ENCODE results near the gene ASH1L. TPM values are rescaled to one million over a fixed set of nuclear protein-coding genes. Genes with fewer than 3 reads are reported as not detected.

The ASH1L gene
- total RNA-seq, 1 experiment from 2014 or later, result 71.8 TPM

DNA sequence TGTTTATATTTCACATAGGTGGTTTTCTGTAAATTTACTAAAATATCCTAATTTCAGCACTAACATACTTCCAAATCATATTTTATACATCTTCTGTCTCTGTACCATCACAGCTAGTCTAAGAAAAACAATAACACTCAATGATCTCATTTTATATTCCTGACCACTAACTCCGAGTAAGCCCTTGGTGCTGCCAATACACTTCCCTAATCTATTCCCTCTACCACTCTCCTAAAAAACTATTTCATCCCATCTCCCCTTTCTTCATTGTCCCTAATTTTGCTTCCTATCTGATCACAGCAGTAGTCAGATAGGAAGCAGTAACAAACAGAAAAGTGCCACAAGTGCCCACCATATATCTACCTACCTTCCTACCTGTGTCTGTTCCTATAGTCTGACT, 36.2 kb downstream of the ASH1L start:
- no peaks in the 10 kb centered on the region for H3K27me3 Mint-ChIP-seq (ENCODE audit: unreplicated experiment)
- no peaks in the 10 kb centered on the region for H3K9me3 Mint-ChIP-seq (ENCODE audit: low read depth, unreplicated experiment)
- DNase-seq, result no peak
- no TSS peak for BruUV-seq (replicated peaks)
- H3K36me3 Mint-ChIP-seq (ENCODE audit: insufficient read depth, unreplicated experiment), result peaks cover 2% of the 10 kb centered on the region
- TF ChIP-seq, protein P1, sequence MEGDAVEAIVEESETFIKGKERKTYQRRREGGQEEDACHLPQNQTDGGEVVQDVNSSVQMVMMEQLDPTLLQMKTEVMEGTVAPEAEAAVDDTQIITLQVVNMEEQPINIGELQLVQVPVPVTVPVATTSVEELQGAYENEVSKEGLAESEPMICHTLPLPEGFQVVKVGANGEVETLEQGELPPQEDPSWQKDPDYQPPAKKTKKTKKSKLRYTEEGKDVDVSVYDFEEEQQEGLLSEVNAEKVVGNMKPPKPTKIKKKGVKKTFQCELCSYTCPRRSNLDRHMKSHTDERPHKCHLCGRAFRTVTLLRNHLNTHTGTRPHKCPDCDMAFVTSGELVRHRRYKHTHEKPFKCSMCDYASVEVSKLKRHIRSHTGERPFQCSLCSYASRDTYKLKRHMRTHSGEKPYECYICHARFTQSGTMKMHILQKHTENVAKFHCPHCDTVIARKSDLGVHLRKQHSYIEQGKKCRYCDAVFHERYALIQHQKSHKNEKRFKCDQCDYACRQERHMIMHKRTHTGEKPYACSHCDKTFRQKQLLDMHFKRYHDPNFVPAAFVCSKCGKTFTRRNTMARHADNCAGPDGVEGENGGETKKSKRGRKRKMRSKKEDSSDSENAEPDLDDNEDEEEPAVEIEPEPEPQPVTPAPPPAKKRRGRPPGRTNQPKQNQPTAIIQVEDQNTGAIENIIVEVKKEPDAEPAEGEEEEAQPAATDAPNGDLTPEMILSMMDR (IDR thresholded peaks at IDR 0.05; ENCODE audit: unreplicated experiment), result no peak
- CTCF ChIA-PET, result no interaction called here
- no peaks in the 10 kb centered on the region for H3K4me1 Mint-ChIP-seq (ENCODE audit: low read depth, unreplicated experiment)
- H3K4me3 Mint-ChIP-seq (ENCODE audit: low read depth, unreplicated experiment), result no peak overlapping the region
- intact Hi-C loops (cut with micrococcal nuclease; ENCODE audit: unreplicated experiment), result no loop called here
- H3K27ac Mint-ChIP-seq (ENCODE audit: unreplicated experiment), result no peak overlapping the region

DNA sequence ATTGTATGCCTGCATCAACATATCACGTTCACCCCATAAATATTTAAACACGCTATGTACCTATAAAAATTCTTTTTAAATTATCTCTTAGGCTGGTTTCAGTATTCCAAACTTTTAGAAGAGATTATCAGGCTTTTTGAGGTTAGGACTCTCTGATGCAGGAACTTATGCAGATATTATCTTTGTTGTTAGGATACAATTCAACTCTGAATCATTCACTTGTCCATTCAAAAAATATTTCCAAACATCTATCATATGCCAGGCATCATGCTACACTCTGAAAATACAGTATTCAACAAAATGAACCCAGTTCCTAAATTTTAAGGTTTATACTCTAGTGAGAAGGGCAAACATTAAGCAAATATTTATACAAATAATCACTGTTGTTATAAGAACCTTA, 40.5 kb downstream of the ASH1L start:
- H3K27ac Mint-ChIP-seq (ENCODE audit: unreplicated experiment), result no peak overlapping the region
- H3K27me3 Mint-ChIP-seq (ENCODE audit: unreplicated experiment), result no peaks in the 10 kb centered on the region
- TF ChIP-seq, protein P1 (IDR thresholded peaks at IDR 0.05; ENCODE audit: unreplicated experiment), result no peak
- CTCF ChIA-PET, result no interaction called here
- H3K9me3 Mint-ChIP-seq (ENCODE audit: low read depth, unreplicated experiment), result no peaks in the 10 kb centered on the region
- DNase-seq, result no peak
- peaks cover 37% of the 10 kb centered on the region for H3K36me3 Mint-ChIP-seq (ENCODE audit: insufficient read depth, unreplicated experiment)
- no TSS peak for BruUV-seq (replicated peaks)
- no peak overlapping the region for H3K4me3 Mint-ChIP-seq (ENCODE audit: low read depth, unreplicated experiment)
- intact Hi-C loops (cut with micrococcal nuclease; ENCODE audit: unreplicated experiment), result no loop called here
- no peaks in the 10 kb centered on the region for H3K4me1 Mint-ChIP-seq (ENCODE audit: low read depth, unreplicated experiment)

DNA sequence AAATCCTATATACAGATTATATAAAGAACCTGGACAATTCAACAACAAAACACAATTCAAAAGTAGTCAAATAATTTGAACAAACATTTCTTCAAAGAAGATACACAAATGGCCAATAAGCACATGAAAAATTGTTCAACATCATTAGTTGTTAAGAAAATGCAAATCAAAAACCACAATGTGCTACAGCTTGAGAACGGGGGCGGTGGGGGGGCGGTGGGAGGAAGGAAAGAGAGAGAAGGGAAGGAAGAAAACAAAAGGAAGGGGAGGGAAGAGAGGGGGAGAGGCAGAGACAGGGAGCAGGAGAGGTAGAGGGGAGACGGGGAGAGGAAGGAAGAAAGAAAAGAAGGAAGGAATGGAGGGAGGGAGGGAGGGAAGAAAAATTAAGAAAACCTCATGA, 44.1 kb downstream of the ASH1L start:
- no TSS peak for BruUV-seq (replicated peaks)
- Mint-ChIP-seq H3K36me3 (ENCODE audit: insufficient read depth, unreplicated experiment) (peaks cover 44% of the 10 kb centered on the region), H3K9me3 (ENCODE audit: low read depth, unreplicated experiment) (no peaks in the 10 kb centered on the region), H3K27me3 (ENCODE audit: unreplicated experiment) (no peaks in the 10 kb centered on the region), H3K4me3 (ENCODE audit: low read depth, unreplicated experiment) (no peak overlapping the region), H3K4me1 (ENCODE audit: low read depth, unreplicated experiment) (no peaks in the 10 kb centered on the region), H3K27ac (ENCODE audit: unreplicated experiment) (no peak overlapping the region)
- CTCF ChIA-PET, result no interaction called here
- intact Hi-C loops (cut with micrococcal nuclease; ENCODE audit: unreplicated experiment), result no loop called here
- no peak for DNase-seq
- TF ChIP-seq, protein P1 (IDR thresholded peaks at IDR 0.05; ENCODE audit: unreplicated experiment), result no peak

DNA sequence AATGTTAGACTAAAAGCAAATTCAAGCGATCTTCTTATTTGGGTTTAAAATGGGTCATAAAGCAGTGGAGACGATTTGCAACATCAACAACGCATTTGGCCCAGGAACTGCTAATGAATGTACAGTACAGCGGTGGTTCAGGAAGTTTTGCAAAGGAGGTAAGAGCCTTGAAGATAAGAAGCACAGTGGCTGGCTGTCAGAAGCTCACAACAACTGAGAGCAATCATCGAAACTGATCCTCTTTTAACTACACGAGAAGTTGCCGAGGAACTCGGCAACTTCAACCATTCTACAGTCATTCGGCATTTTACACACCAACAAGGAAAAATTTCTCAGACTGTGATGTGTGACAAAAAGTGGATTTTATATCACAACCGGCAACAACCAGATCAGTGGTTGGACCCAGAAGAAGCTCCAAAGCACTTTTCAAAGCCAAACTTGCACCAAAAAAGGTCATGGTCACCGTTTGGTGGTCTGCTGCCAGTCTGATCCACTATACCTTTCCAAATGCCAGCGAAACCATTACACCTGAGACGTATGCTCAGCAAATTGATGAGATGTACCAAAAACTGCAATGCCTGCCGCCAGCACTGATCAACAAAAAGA, 47.9 kb downstream of the ASH1L start:
- BruUV-seq (replicated peaks), result no TSS peak
- no peaks in the 10 kb centered on the region for H3K4me1 Mint-ChIP-seq (ENCODE audit: low read depth, unreplicated experiment)
- TF ChIP-seq, protein P1 (IDR thresholded peaks at IDR 0.05; ENCODE audit: unreplicated experiment), result no peak
- CTCF ChIA-PET, result no interaction called here
- H3K36me3 Mint-ChIP-seq (ENCODE audit: insufficient read depth, unreplicated experiment), result peaks cover 36% of the 10 kb centered on the region
- H3K27ac Mint-ChIP-seq (ENCODE audit: unreplicated experiment), result no peak overlapping the region
- no peak overlapping the region for H3K4me3 Mint-ChIP-seq (ENCODE audit: low read depth, unreplicated experiment)
- no peaks in the 10 kb centered on the region for H3K9me3 Mint-ChIP-seq (ENCODE audit: low read depth, unreplicated experiment)
- DNase-seq, result no peak
- intact Hi-C loops (cut with micrococcal nuclease; ENCODE audit: unreplicated experiment), result no loop called here
- H3K27me3 Mint-ChIP-seq (ENCODE audit: unreplicated experiment), result no peaks in the 10 kb centered on the region
